Brain microvascular endothelial cell (primary cell): ENCODE data around the gene KCNG1.

Experiments used
- DNase-seq: peaks from one replicate; pipeline ENCODE4 v3.0.0-alpha.2; 2020
- H3K27ac ChIP-seq: fragments of 250-450 bp; sonication (Bioruptor Pico); 2 replicates; pipeline ENCODE4 v1.5.1; 2020; ENCODE audit warnings: mild to moderate bottlenecking, moderate library complexity
- H3K27me3 ChIP-seq: fragments of 250-450 bp; sonication (Bioruptor Pico); replicated peaks from 2 replicates; pipeline ENCODE4 v1.5.1; 2020; ENCODE audit warnings: mild to moderate bottlenecking
- H3K36me3 ChIP-seq: fragments of 250-450 bp; sonication (Bioruptor Pico); replicated peaks from 2 replicates; pipeline ENCODE4 v1.5.1; 2020; ENCODE audit warnings: mild to moderate bottlenecking
- H3K4me3 ChIP-seq: 2 replicates; pipeline ENCODE4 v1.5.1; 2011; ENCODE audit warnings: low read depth, mild to moderate bottlenecking, control low read depth, low read length, moderate library complexity
- in situ Hi-C: cut with HindIII; loops from 2 replicates; pipeline ENCODE4 v1.10.0; 2017; ENCODE audit warnings: low sequenced_read_pairs, low pct_ligation_motif_present
- TF ChIP-seq, protein P1 (sequence below): IDR thresholded peaks from 2 replicates; pipeline ENCODE4 v1.5.1; 2011; ENCODE audit warnings: low read depth, mild to moderate bottlenecking, moderate library complexity, low read length, control low read depth, inconsistent platforms; ENCODE audit errors: missing control alignments

The KCNG1 gene

DNA sequence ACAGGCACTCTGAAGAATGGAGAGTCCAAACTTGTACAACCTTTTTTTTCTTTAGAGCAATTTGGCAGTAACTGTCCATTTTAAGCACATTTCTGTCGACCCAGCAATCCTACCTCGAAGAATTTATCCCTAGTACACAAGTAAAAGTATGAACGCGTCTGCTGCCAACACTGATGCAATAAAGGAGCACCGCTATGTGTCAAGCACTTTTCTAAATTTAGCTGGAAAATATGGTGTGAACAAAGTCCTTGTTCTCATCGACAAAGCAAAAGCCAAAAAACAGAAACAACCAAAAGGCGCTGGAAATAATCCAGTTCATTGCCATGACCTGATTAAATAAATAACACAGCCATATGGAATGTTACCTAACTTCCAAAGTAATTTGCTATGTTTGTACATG lies 65.6 kb downstream of the KCNG1 start:
- in situ Hi-C loops, result no loop called here
- TF ChIP-seq, protein P1, sequence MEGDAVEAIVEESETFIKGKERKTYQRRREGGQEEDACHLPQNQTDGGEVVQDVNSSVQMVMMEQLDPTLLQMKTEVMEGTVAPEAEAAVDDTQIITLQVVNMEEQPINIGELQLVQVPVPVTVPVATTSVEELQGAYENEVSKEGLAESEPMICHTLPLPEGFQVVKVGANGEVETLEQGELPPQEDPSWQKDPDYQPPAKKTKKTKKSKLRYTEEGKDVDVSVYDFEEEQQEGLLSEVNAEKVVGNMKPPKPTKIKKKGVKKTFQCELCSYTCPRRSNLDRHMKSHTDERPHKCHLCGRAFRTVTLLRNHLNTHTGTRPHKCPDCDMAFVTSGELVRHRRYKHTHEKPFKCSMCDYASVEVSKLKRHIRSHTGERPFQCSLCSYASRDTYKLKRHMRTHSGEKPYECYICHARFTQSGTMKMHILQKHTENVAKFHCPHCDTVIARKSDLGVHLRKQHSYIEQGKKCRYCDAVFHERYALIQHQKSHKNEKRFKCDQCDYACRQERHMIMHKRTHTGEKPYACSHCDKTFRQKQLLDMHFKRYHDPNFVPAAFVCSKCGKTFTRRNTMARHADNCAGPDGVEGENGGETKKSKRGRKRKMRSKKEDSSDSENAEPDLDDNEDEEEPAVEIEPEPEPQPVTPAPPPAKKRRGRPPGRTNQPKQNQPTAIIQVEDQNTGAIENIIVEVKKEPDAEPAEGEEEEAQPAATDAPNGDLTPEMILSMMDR, result no peak
- Histone ChIP-seq H3K27me3 (no peaks in the 10 kb centered on the region), H3K4me3 (peak overlapping the region; percentile 98), H3K27ac (peak overlapping the region; percentile 99), H3K36me3 (peaks cover 22% of the 10 kb centered on the region)
- DNase-seq, result no peak

GRCh38 chr20:50953821-50954220 lies 69.1 kb downstream of the KCNG1 start:
- in situ Hi-C loops, result no loop called here
- Histone ChIP-seq H3K27me3 (no peaks in the 10 kb centered on the region), H3K27ac (no peak overlapping the region), H3K4me3 (no peak overlapping the region), H3K36me3 (peaks cover 28% of the 10 kb centered on the region)
- DNase-seq, result no peak
- TF ChIP-seq, protein P1, result no peak
